HG03095 (cell line): Measurements from ENCODE around the gene TMEM131.

Experiments
- ATAC-seq: cut with Tn5 transposase; IDR thresholded peaks from one replicate; pipeline ENCODE4 v1.9.1; 2021; ENCODE audit warnings: moderate library complexity; ENCODE audit not compliant: unreplicated experiment

Gene TMEM131

GRCh38 chr2:97766567-97766966 lies 229.2 kb downstream of the TMEM131 start:
- ATAC-seq: no peak

GRCh38 chr2:97765933-97766332 lies 229.8 kb downstream of the TMEM131 start:
- ATAC-seq: no peak

GRCh38 chr2:97764559-97765263 lies 231.0 kb downstream of the TMEM131 start:
- ATAC-seq: no peak

DNA sequence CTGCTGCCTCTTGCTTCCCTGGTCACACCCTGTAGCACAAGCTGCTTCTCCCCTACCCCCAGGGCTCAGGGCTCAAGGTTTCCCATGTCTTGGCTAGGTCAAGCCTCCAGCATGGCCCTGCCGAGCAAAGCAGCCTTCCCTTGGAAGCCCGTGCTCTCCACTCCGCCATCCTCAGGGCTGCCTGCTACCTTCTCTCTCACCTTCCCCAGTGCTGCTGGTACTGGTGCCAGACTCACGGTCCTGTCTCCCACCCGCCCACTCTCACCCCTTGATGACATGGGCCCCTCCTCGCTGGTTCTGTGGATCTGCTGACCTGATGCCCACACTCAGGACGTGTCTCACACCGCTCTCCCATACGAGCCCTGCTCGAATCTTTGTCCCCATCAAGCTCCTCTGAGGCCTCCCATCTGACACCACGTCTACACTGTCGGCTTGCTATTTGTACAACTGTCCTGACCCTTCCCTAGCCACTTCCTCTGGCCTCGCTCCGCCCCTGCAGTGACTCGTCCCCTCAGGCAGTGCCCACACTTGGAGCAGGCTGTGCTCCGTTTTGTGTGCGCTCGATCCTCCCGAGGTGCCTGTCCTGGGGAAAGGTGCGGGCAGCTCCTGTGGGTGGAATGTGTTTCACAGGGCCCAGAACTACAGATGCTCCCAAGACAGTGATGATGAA lies 232.4 kb downstream of the TMEM131 start:
- ATAC-seq: no peak

GRCh38 chr2:97761192-97761591 lies 234.6 kb downstream of the TMEM131 start:
- no peak for ATAC-seq

GRCh38 chr2:97760480-97761049 lies 235.2 kb downstream of the TMEM131 start:
- ATAC-seq: no peak

DNA sequence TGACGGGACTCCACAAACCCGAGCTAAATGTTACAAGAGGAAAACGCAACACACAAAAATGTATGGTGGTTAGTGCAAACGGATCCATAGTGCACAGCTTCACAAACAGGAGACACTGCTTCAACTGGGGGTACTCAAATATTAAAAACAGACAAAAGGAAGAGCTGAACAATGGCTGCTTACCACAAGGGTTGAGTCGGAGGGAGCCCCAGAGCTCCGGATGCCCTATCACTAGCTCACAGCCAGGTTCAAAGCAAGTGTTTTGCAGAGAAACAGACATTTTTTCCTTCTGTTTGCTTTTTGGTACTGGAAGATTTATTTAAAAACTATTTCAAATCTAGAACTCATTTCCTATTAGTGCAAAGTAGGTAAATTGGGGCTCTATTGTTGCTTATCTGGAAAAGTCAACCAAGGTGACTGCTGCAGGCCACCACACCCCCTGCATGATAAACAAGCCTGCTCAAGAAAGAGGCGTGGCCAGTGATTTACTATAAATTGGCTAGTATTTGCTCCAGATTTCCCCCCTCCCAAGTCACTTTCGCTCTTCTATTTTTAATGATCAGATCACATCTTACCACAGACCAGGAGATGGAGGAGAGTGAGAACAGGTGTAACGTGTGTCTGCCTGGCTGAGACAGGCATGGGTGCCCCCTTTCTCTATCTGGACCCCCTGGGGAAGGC lies 235.9 kb downstream of the TMEM131 start:
- no peak for ATAC-seq

GRCh38 chr2:97758131-97758705 lies 237.5 kb downstream of the TMEM131 start:
- no peak for ATAC-seq

GRCh38 chr2:97757062-97757461 lies 238.7 kb downstream of the TMEM131 start:
- ATAC-seq: no peak

GRCh38 chr2:97755491-97755890 lies 240.3 kb downstream of the TMEM131 start:
- no peak for ATAC-seq

- no peak for ATAC-seq
Observed at GRCh38 chr2:97754690-97755346, 240.9 kb downstream of the TMEM131 start.

DNA sequence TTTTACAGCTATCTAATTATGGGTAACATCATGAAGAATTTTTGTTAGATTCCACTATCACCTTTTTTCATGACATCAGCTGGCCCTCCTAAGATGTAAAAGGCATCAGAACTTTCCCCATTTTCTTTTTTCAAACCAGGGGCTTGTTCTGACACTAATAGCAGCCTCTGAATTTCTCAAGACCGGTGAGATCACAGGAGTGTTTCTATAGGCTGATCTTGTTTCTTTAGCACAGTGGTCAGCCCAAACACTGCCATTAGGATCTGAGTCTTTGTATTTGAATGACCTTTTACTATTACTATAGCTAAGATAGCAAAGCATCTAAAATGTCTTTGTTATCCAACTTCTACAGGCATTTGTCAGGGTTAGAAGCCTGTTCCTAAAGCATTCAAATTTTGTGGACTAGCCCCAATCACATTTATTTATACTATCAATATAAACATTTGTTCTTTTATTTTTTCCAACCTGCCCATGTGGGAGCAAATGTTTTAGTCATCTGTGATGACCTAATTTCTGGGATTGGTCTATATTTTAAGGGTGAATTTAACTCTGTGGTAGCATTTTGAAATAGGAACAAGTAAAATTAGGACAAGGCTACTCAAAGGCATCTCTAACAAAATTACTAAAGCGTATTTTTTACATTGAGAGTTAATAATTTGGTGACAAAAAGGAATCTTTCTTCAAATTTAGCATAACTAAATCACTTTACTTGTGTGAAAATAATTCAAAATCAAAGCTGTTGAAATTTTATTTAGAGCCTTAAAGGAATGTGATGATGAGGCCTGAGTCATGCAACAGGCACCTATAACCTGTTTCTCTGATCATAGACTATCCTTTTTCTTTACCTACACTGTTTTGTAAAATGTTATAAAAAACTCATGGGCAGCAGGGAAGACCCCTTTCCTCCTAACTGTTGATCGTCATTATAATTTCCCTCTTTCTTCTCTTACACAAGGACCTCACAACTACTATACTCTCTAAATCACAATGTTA lies 243.1 kb downstream of the TMEM131 start:
- ATAC-seq: no peak

GRCh38 chr2:97751752-97752151 lies 244.0 kb downstream of the TMEM131 start:
- ATAC-seq: no peak

GRCh38 chr2:97750017-97750416 lies 245.7 kb downstream of the TMEM131 start:
- ATAC-seq: no peak

DNA sequence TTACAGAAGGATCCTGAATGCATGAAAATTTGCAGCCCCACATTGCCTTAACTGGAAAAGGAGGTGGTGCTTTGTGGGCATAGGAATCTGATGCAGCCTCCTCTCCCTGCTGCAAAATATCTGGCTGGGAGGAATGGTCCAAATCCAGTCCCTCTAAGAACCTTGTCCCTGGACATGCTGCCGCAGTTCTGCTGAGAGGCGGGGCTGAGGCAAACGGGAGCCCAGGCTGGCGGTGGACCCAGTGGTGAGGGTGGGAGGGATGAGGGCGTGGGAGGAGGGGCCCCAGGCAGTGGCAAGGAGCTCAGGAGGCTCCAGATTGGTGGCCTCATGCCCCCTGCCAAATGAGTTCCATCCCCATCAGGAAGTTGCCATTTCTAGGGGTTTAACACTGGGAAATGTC lies 246.2 kb downstream of the TMEM131 start:
- no peak for ATAC-seq

DNA sequence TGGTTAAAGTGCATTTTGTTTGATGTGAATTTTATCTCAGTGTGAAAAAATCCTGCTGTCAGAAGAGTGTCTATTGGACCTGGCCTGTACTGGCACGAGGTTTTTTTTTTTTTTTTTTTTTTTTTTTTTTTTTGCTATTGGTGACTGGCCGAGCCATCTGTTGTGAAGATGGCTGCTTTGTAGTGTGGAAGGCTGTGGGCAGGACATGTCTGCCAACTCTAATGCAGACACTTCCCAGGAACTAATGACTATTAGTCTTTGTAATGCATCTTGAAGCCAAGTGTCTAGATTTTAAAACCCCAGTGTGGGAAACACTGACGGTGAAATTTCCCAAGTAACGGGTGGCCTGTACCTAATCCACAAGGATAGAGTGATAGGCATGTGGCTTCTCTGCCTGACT lies 248.0 kb downstream of the TMEM131 start:
- ATAC-seq: no peak

- ATAC-seq: no peak
Observed at GRCh38 chr2:97747285-97747684, 248.5 kb downstream of the TMEM131 start.

DNA sequence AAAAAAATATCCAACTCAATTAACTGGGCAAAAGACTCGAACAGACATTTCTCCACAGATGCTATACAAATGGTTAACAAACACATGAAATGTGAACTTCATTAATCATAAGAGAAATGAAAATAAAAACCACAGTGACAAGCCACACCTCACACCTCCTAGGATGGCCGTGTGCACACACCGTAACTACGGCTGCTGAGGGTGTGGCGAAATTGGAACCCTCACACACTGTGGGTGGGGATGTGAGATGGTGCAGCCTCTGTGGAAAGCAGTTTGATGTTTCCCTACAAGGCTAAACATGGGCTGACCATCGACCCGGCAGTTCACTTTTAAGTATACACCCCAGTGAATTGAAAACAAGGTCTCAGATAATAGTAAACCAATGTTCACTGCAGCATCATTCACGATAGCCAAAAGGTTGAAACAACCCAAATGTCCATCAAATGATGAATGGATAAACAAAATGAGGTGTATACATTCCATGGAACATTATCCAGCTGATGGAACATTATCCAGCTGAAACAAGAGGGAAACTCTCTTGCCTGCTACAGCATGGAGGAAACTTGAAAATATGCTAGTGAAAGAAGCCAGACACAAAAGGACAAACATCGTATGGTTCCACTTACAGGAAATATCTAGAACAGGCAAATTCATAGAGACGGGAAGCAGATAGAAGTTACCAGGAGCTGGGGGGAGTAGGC lies 250.1 kb downstream of the TMEM131 start:
- ATAC-seq: no peak

DNA sequence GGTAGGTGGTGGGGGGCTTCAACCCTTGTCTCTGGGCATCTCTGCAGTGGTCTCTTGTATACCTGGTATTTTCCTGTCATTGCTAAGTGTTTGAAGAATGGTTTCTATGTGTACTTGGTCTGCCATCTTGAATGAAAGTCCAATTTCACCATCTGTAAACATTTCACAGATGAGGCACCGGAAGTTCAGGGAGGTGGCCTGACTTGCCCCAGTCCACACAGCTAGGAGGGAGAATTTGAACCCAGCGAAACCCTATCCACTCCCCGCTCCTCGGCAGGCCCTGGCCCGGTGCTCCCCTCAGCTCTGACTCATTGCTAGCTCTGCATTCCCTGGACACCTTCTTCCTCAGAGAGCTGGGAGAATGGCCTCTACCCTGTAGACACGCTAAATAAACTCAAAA lies 251.8 kb downstream of the TMEM131 start:
- ATAC-seq: no peak
